ENCODE measurements around the gene JAKMIP1.

Gene JAKMIP1

DNA sequence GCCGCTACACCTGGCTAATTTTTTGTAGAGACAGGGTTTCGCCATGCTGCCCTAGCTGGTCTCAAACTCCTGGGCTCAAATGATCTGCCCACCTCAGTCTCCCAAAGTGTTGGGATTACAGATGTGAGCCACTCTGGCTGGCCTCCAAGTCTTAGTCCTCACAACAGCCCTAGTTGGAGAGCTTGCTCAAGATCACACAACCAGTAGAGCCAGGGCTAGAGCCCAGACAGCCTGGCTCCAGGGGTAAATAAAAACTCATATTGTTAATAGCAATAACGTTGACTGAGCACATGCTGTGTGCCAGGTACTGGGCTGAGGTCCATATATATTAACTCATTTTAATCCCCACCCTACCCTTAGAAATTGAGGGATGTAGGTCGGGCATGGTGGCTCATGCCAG lies 7.3 kb upstream of the JAKMIP1 start:
- TF ChIP-seq, protein P1, sequence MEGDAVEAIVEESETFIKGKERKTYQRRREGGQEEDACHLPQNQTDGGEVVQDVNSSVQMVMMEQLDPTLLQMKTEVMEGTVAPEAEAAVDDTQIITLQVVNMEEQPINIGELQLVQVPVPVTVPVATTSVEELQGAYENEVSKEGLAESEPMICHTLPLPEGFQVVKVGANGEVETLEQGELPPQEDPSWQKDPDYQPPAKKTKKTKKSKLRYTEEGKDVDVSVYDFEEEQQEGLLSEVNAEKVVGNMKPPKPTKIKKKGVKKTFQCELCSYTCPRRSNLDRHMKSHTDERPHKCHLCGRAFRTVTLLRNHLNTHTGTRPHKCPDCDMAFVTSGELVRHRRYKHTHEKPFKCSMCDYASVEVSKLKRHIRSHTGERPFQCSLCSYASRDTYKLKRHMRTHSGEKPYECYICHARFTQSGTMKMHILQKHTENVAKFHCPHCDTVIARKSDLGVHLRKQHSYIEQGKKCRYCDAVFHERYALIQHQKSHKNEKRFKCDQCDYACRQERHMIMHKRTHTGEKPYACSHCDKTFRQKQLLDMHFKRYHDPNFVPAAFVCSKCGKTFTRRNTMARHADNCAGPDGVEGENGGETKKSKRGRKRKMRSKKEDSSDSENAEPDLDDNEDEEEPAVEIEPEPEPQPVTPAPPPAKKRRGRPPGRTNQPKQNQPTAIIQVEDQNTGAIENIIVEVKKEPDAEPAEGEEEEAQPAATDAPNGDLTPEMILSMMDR (conservative IDR thresholded peaks at IDR 0.05; ENCODE audit: low read depth, low read length) = no peak
- no peak for DNase-seq (ENCODE audit: low read depth)
- H3K4me3 ChIP-seq (ENCODE audit: low read length) = no peak overlapping the region

DNA sequence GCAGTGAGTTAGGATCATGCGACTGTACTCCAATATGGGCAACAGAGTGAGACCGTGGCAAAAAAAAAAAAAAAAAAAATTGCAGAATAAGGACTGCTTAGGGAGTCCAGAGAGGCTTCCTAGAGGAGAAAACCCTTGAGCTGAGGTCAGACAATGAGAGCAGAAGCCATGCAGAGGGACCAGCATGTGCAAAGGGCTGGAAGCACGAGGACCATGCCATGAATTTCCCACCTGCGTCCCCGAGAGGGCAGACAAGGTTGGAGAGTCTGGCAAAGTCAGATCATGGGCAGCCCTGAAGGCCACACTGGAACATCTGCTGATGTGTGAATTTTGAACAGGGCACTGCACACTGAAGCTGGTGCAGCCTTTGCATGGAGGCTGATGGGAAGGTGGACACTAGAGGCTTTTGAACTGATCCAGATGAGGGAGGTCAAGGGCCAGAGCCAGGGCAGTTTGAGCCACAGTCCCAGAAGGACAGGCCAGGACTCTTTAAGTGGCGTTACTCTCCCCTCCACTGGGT lies 6.5 kb upstream of the JAKMIP1 start:
- H3K4me3 ChIP-seq (ENCODE audit: low read length) = no peak overlapping the region
- TF ChIP-seq, protein P1 (conservative IDR thresholded peaks at IDR 0.05; ENCODE audit: low read depth, low read length) = no peak
- no peak for DNase-seq (ENCODE audit: low read depth)

DNA sequence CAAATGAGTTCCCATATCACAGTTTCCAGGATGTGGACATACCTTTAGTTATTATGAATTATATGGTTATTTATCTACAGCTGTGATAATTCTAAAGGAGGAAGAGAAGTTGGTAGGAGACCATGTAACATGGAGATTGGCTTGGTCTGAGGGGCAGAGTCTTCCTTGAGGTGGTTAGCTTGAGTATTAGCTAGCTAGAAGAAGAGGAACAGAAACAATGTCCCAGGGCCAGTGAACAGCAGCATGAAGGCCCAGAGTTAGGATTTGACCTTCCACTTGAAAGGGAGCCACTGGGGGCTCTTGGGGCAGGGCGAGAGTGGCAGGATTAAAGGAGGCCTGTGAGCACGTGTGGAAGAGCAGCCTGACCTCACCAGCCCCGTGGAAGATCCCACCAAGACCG lies 5.6 kb upstream of the JAKMIP1 start:
- no peak for DNase-seq (ENCODE audit: low read depth)
- TF ChIP-seq, protein P1 (conservative IDR thresholded peaks at IDR 0.05; ENCODE audit: low read depth, low read length) = no peak
- no peak overlapping the region for H3K4me3 ChIP-seq (ENCODE audit: low read length)

DNA sequence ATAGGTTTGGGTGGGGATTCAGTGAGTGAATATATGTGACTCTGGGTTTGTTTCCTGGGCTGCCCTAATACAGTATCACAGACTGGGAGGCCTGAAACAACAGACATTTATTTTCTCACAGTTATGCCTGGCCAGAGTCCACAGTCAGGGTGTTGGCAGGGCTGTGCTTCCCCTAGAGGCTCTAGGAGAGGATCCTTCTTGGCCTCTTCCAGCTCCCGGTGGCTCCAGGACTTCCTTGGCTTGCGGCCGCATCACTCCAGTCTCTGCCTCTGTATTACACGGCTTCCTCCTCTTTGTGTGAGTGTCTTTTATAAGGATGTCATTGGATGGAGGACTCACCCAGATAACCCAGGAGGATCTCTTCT lies 5.2 kb upstream of the JAKMIP1 start:
- TF ChIP-seq, protein P1 (conservative IDR thresholded peaks at IDR 0.05; ENCODE audit: low read depth, low read length) = no peak
- no peak for DNase-seq (ENCODE audit: low read depth)
- H3K4me3 ChIP-seq (ENCODE audit: low read length) = no peak overlapping the region

DNA sequence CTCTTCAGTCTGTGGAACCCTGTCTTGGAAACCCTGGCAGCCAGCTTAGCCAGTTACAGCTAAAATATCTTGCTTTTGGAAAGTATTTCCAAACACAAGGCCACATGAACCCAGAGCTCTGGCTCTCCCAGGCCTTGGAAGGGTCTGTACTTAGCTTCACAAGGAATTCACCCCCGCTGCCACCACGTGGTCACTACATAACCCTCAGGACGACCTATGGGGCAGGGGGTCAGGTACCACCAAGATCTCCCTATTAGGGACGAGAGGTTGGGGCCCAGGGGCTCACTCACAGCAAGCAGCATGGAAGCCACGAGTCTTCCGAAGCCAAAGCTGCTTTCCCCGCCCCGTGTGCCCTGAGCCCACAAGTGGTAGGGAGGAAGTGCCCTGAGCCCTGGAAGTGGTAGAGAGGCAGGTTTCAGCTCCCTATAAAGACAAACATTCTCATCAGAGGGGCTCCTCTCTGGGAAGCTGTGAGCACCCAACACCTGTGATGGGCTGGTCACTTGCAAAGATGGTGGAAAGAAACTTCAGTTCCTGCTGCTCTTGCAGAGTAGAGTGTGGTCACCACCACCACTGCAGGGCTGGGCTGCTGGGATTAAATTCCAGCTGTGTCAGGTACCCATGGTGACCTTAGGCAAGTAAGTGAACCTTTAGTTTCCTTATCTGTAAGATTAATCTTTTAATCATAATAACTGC lies 4.7 kb upstream of the JAKMIP1 start:
- no peak for DNase-seq (ENCODE audit: low read depth)
- H3K4me3 ChIP-seq (ENCODE audit: low read length) = no peak overlapping the region
- TF ChIP-seq, protein P1 (conservative IDR thresholded peaks at IDR 0.05; ENCODE audit: low read depth, low read length) = no peak

DNA sequence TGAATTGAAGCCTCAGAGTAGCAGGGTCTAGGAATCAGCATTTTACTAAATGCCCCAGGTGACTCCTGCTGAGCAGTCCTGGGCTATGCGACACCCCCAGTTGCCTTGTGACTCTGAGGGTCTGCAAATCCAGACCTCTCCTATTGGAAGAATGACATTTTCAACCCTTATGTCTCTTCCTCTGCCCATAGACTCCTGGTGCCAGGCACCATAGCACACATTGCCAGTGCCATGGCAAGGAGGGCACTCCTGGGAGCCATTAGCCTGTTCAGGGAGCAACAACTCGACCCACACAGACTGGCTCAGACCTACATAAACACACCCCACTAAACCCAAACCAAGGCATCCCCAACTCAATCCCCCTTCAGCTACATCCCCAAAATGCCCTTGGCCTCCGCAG lies 3.7 kb upstream of the JAKMIP1 start:
- H3K4me3 ChIP-seq (ENCODE audit: low read length) = no peak overlapping the region
- TF ChIP-seq, protein P1 (conservative IDR thresholded peaks at IDR 0.05; ENCODE audit: low read depth, low read length) = no peak
- no peak for DNase-seq (ENCODE audit: low read depth)

DNA sequence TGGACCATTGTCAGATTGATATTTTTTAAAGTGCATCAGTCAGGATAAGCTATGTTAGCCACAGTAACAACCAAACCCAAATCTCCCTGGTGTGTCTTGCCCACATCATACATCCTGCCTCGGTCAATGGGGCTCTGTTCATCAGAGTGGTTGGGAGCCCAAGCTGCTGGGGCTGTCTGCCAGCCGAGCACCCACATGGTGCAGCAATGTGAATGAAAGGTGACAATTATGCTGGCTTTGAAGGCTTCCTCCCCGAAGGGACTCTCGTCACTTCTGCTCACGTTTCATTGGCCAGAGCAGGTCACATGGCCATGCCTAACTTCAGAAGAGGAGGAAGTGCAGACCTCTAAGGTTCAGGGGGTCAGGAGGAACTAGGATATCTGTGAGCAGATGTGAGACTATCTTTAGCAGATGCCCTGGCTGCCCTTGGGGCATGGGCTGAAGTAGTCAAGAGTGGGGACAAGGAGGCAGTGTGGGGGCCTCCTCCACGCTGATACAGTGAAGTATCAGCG lies 1.3 kb upstream of the JAKMIP1 start:
- DNase-seq (ENCODE audit: low read depth) = no peak
- no peak overlapping the region for H3K4me3 ChIP-seq (ENCODE audit: low read length)
- TF ChIP-seq, protein P1 (conservative IDR thresholded peaks at IDR 0.05; ENCODE audit: low read depth, low read length) = no peak

Measured in retinal pigment epithelial cell (primary cell).